ENCODE data around the gene DTNA. TPM values are rescaled to one million over a fixed set of nuclear protein-coding genes. Genes with fewer than 3 reads are reported as not detected.

The DTNA gene
- total RNA-seq, 1 experiment from 2014 or later: 20.9 TPM

DNA sequence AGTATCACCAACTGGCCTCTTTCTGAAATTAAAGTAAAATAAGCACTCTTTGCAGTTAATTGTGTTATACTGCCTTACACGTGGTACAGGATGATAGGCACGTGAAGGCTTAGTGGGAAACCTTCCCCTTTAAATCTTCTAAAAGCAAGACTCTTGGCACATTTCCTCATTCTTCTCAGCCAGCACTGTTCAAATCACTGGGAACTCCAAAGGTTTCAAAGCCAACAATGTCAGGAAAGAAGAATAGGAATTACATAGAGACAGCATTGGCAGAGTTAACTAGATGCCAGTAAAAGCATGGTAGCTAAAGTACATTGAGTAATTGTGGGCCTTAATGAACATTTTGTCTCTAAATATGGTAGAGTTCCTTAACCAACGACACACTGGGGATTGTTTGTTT, 96.4 kb downstream of the DTNA start:
- no peak for DNase-seq (ENCODE audit: low spot score)

DNA sequence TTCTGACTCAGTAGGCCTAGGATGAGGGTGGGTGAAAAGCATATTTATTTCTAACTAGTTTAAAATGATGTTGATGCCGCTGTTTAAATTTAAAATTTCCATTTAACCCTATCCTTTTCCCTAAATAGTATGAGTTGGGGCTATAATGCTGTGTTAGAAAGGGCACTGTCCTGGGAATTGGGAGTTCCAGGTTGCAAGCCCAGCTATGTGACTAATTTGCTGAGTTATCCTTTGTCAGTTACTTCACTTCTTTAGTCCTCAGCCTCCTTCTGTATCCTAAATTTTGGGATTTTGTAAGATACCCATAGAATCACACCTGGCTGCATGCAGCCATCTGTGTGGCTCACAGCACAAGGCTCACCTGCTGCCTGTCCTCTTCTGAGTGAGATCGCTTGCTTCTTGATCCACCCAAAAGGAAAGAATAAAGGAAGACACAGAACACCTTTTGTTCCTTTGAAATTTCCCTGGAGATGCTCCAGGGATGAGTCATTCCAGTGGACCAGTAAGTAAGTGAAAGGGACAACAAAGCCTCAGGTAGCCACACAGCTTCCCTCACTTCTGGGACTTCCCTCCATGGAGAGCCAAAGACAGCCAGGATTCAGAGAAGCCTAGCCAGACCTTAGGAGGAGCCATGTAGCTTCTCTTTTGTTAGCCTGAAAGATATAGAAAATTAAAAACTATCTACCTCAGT, 97.2 kb downstream of the DTNA start:
- DNase-seq (ENCODE audit: low spot score): peak; percentile 46

DNA sequence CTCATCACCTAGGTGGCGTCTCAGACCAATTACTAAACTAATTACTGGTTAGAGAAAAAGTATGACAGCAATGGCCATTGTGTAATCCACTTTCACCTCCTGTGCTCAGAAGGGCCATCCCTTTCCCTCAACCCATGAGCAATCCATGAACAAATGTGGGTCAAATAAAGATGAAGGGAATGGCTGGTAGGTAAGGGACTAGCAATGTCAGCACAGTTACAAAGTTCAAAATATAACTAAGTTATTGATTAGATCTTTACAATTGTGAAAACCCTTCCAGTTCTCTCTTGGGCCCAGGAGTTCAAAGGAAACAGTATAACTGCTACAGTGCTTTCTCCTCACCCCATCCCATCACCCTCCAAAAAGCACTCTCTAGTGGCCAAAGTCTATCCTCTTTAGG, 98.3 kb downstream of the DTNA start:
- DNase-seq (ENCODE audit: low spot score): no peak

DNA sequence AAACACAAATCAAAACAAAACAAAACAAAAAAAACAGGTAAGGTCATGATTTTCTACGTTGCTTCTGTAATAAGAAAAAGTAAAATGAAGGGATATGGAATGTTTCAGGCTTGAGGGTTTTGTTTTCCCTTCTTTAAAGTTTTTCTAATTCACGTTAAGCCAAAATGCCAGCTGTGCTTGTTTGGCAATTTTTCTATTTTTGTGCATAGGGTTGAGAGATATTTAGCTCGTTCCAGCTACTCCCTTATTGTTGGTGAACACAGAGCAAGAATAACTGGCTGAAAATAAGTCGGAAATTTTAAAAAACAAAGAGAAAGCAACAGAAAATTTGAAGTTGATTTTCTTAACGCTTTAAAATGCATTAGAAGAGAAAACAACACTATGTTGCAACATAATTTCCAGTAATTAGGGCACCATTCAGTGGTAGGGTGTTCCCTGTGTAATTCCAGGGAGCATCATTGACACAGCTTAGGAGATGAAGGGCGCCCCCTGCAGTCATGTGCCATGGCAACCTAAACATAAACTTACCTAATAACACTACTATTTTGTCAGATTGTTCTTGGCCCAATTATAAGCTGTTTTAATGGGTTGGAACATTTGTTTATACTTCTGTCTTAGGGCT, 99.5 kb downstream of the DTNA start:
- peak; percentile 51 for DNase-seq (ENCODE audit: low spot score)

DNA sequence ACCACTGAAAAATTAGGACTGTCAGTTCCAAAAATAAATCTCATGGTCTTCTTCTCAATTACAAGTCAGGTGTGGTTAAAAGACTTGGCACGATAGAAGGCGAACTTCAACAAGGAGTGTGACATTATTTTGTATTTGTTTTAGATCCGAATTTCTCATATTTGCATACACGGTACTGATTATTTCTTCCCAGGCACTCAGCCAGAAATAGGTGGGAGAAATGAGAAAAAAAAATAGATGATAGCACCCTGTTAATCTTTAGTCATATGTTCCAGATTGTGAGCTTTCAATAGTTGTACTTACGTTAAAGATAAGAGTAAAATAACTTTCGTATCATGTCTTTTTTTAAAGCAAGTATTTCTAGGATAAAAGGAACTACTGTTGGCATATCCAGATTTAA, 106.1 kb downstream of the DTNA start:
- DNase-seq (ENCODE audit: low spot score): no peak

DNA sequence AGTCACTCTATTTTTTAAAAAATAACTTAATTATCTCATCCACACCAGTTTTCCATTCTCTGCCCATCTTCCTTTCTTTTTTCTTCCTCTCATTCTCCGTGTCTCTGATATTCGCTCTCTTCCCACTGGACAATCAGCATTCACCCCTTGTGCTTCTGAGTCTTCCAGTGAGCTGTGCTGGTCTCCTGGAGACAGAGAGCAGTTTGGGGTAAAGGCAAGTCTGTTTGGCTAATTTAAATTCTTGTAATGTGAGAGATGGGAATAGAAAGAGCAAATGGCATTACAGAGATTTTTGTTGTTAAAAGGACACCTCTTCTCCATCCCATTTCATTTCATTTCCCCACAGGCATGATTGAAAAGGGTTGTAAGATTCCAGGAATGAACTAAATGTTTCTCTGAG, 107.5 kb downstream of the DTNA start:
- DNase-seq (ENCODE audit: low spot score): no peak

DNA sequence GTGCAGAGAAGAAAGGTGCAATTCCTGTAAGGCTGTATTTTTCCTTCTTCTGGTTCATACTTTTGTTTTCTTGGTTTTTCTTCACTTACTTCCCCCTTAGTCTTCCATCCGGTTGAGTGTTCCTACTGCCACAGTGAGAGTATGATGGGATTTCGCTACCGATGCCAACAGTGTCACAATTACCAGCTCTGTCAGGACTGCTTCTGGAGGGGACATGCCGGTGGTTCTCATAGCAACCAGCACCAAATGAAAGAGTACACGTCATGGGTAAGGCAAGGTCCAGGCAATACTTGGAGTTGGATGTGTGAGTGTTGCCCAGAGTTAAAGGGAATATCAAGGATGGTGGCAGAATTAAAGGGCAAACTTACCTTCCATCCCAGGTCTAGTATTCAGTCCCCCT, 108.0 kb downstream of the DTNA start:
- no peak for DNase-seq (ENCODE audit: low spot score)

DNA sequence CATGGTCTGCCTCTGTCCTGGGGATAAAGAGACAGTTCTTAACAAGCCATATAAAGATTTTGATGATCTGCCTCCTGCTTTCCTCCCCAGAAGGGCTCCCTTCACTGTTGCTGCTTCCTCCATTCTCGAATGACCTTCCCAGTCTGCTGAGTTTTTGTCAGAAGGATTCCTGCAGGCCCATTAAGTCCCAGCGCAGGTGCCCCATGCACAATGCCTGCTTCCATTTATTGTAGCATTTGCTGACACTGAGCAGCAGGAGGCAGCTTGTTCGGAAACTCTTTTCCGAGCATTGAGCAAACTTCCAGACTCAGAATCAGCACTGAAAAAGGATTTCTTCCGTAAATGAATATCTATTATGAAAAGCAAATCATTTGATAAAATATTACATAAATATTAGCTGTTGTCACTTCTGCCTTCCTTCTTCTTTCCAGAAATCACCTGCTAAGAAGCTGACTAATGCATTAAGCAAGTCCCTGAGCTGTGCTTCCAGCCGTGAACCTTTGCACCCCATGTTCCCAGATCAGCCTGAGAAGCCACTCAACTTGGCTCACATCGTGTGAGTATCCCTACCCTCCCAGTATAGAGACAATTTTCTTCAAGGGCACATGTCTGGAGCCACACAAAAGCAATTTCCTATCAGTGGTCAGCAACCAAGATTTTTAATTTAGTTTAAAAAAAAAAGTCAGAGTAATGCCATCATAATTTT, 110.4 kb downstream of the DTNA start:
- DNase-seq (ENCODE audit: low spot score): no peak

DNA sequence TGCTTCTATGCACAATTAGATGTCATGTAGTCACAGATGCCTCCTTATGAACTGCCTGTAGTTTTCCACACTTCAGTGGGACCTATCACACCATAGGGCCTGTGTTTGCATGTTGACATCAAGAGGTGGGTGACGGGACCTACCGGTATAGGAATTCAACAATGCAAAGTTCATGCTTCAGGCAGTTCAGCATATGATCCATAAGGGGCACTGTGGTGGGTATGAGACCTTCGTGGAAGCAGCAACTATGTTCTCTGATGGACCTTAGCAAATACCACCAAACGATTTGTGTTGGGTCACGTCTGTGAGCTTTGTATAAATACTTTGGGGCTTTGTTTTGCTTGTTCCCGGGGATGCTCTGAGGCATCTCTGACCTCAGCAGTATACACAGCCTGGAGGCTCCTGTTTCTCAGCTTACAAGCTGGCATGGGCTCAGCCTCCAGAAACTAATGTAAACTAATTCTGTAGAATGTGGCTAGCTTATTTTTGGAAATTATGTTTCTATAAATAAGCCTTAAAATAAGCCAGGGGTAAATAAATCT, 111.6 kb downstream of the DTNA start:
- DNase-seq (ENCODE audit: low spot score): no peak

DNA sequence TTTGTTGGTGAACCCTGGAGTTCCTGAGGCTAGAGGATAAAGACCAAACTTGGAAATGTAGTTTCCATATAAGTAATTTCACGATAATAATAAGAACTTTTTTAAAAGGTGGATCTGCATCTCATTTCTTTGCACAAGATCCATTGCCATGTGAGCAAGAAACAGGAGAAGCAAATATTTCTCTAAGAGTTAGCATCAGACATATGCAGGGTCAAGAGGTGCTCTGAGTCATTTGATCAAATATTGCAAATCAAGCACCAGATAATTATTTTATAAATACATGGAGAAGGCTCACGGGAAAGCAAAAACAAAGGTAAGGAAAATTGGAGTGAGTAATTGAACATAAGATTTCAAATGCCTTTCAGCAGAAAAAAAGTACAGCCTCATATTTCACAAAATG, 118.0 kb downstream of the DTNA start:
- no peak for DNase-seq (ENCODE audit: low spot score)

DNA sequence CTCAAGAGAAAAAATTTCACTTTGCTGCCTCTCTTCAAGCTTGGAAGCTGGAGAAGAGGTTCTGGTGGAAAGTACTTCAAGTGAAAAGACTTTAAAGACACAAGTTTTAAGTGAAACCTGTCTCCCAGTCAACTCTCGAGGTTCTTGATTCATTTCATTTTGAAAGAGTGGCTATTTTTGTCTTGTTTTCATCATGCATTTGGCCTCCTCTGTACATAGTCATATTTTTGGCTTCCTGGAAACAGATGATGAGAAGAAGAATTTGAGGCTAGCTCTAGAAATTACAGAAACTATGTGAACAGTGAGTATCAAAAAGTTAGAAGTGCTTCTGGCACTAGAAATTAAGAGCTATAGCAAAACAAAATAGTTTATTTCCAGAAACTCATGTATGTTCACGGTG, 124.8 kb downstream of the DTNA start:
- DNase-seq (ENCODE audit: low spot score): no peak

DNA sequence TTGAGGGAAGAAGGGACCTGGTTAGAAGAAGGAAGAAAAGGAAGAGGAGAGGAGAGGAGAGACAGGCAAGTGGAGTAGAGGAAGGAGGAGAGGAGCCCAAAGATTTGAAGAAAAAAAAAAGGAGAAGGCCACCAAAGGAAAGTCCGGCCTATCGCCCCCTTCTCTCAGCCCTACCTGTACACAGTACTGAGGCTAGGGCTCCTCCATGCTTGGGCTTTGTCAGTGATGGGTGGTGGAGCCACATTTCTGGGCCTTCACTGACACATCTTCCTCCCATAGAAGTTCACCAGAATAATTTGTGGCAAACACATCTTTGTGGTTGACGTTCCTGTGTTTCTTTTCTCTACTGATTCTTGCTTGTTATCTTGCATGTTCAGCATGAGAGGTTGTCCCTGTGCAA, 125.4 kb downstream of the DTNA start:
- DNase-seq (ENCODE audit: low spot score): no peak

DNA sequence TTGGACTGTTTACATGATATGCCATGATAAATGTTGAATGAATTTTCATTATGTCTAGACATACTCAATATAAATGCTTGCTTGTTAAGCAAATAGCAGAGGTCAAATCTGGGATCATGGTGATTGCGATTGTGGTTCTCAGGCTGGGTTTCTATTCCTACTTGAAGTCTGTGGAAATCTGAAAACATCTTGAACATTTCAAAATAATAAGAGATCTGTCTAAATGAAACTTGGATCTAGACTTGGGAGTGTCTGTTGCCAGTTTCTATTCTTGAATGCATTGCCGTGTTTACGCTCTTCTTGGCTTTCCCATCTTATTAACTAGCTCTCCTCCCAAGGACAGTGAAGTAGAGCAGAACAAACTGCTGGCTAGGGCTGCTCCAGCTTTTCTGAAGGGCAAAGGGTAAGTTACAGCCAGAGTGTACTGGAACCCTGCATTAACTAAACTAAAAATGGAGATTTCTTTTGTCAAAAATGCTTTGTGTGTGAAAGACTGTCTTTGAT, 127.7 kb downstream of the DTNA start:
- DNase-seq (ENCODE audit: low spot score): no peak

DNA sequence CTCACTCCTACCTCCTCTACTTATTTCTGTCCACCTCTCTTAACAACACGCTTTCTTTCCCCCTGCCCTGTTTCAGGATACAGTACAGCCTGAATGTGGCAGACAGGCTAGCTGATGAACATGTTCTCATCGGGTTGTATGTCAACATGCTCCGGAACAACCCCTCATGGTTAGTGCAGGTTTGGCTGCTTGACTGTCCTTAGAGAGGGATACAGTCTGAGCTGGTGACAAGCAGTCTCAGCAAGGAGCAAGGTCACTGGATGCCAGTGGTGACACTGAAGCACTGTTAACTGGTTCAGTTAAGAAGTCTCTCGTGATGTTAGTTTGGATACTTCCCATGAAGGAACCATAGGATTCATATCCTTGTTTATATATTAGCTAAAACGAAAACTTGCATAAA, 128.6 kb downstream of the DTNA start:
- no peak for DNase-seq (ENCODE audit: low spot score)

DNA sequence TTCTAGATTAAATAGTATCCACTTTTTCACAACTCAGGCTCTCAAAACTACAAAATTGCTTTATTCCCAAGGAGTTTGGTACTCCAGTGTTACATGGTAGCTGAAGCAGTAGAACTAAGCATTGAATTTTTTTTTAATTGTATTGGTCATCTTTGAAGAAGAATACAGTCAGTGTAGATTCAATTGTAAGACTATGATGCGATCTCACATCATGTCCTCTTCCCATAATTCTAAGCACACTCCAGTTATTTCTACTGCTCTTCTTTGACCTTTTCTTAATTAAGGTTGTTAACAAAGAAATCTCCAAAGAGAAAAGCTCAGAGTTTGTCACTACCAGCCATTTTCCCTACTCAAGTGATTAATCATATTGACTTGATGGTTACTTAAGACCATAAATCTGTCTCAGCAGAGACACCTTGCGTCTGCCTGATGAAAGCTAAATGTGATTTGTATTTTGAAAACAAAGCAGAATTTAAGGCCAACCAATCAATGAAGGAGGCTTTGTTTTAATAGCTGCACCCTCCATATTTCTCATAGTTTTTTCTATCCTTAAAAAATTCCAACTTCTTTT, 130.2 kb downstream of the DTNA start:
- peak; percentile 10 for DNase-seq (ENCODE audit: low spot score)

DNA sequence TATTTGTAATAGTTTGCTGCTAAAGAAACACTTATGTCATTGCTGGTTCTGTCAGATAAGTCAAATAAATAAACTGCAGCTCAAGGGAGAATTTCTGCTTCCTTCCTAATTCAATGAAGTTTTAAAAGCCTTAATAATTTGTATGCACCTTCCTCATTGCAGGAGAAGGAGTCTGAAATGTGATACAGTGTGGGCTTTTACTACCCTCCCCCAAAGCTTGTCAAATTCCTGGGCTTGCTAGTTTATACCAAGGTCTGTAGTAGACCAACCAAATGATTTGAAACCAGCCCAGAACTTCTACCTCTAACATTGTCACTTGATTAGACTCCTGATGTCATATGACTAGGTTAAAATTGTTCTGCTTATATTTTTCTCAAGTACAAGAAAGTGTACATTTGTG, 131.8 kb downstream of the DTNA start:
- DNase-seq (ENCODE audit: low spot score): no peak

DNA sequence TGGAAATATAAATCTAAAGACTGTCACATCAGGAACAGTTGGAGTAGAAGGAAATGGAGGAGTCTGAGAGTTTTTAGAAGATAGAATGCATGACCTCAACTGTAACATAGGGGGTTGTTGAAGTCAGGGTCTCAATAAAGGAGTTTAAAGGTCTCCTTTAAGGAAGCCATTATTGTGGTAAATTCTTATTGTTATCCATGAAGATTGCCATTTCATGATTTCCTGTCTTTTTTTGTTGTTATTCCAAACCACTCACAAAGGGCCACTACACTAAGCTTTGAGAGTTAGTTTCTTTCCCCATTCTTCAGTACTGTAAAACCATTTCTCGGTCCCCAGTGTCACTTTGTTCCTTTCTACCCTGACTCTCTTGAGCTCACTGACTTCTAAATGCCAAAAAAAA, 134.0 kb downstream of the DTNA start:
- no peak for DNase-seq (ENCODE audit: low spot score)

DNA sequence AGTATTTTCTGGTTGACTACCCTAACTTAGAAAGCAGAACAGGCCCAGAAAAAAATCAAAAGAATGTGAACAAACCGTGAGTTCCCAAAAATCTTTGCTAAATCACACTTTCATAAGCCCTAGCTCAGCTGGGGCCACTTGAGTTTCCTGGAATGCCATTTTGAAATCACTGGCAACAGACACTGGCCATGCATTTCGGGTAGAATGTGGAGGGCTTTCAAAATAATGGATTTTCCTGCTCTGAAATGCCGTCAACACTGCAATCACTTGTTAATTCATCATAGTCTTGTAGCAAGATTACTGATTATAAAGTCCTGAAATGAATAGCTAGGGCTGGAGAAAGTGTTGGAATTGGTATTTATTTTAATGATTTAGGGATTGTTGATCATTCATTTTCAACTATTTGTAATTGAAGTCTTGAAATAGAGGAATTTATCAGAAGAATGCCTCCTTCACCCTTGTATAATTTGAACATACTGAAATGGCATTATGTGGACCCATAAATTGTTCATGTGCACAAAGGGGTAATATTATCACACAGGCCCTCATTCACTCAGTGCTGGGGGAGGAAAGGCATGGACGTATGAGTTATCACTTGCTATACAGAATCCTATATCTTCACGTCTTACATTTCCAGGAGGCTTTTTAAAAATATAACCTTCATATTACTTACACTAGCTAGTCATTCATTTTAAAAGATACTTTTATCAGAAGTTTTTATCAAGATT, 134.8 kb downstream of the DTNA start:
- DNase-seq (ENCODE audit: low spot score): no peak

DNA sequence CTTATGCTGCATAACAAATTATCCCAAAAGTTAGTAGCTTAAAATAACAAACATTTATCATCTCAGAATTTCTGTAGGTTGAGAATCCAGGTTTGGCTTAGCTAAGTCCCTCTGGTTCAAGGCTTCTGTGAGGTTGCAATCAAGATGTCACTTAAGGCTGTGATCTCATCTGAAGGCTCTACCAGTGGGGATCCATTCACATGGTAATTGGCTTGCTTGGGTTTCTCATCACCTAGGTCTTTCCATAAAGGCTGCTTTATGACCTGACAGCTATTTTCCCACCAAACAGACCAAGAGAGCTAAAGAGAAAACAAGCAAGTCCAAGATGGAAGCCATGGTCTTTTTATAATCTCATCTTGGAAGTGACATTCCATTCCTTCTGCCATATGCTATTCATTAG, 137.3 kb downstream of the DTNA start:
- DNase-seq (ENCODE audit: low spot score): no peak

DNA sequence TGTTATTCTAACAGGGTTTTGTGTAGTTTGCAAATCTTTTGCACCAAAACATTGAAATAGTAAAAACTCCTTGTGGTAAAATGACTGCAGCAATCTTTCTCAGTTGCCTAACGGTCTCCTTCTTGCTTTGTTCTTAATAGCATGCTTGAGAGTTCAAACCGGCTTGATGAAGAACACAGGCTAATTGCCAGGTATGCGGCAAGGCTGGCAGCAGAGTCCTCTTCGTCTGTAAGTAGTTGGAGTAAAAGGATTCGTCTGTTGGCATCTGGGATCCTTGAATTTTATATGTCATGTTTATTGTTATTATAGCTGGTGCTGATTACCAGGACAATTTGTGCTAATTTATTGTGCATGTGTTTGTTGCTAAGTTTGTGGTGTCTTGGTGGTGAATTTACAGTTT, 138.1 kb downstream of the DTNA start:
- DNase-seq (ENCODE audit: low spot score): no peak

DNA sequence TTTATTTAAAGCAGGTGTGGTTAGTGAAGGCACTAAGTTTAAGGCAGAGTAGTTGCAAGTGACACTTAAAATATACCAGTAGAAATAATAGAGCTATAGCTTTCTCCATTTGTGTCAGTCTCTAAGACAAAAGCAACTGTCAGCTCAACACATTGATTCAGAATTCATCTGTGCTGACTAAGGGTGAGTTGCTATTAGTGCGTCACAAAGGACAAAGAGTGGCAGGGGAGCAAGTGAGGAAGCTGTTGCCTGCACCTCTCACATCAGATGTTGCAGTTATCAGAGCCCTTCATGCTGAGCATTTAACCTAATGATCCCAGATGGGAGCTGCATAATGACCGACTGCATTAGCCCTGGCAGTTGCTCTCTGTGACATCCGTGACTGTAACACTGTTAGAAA, 138.6 kb downstream of the DTNA start:
- DNase-seq (ENCODE audit: low spot score): no peak

DNA sequence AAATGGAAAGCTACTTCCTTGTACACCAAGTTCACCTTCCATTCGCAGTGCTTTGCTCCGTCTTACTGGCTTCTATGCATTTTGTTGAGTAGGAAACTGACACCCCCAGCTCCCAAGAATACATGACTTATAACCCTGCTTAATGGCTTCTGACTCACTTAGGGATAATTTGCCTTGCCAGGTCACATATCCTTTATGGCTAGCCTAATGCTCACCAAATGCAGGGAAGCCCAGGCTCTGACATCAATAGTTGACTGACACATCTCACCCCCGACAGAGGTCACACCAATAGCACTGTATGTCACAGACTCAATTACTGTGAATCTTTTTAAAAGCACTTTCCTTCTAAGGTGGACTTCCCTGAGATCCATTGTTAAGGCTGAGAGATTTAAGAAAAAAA, 147.2 kb downstream of the DTNA start:
- no peak for DNase-seq (ENCODE audit: low spot score)
